ENCODE results near the gene OR5H1. TPM values are rescaled to one million over a fixed set of nuclear protein-coding genes. Genes with fewer than 3 reads are reported as not detected.

OR5H1 gene
- total and polyA plus RNA-seq, 10 of the 15 experiments (the other 5 are each of a cell fraction or from before 2014, with no cell fraction given): not detected

GRCh38 chr3:98140531-98140930, 10.0 kb downstream of the OR5H1 start (continued):
- TF ChIP-seq ZBTB4 (CRISPR knock-in tag; IDR thresholded peaks at IDR 0.05) (no peak), POLR2AphosphoS2 (IDR thresholded peaks at IDR 0.05; ENCODE audit: low read depth, low read length) (no peak), KAT2A (conservative IDR thresholded peaks at IDR 0.05; ENCODE audit: control insufficient read depth, low read depth, low read length) (no peak), NR2C1 (IDR thresholded peaks at IDR 0.05) (no peak), IRF4 (IDR thresholded peaks at IDR 0.05; ENCODE audit: low read depth, low read length) (no peak), IRF5 (IDR thresholded peaks at IDR 0.05; ENCODE audit: borderline replicate concordance) (no peak), HCFC1 (IDR thresholded peaks at IDR 0.05; ENCODE audit: low read length) (no peak), BCL3 (IDR thresholded peaks at IDR 0.05; ENCODE audit: borderline replicate concordance, insufficient read depth, low read depth, low read length, poor library complexity, severe bottlenecking) (no peak)

Data from GM12878 (cell line).